PC-9 (cell line): Measurements from ENCODE around the gene LOXL1. TPM values are rescaled to one million over a fixed set of nuclear protein-coding genes. Genes with fewer than 3 reads are reported as not detected.

Source experiments
- BruUV-seq: library from RNA; stranded (reverse); fragments of 400-500 nt; replicated peaks from 2 replicates; lab custom pipeline; 2021; lab: Mats Ljungman, UMichigan
- CTCF ChIA-PET: fragments of 300-600 bp; sonication (Branson Sonifier 250); formaldehyde crosslinking; loops from one replicate; lab custom pipeline; 2022; ENCODE audit warnings: antibody characterized with exemption; lab: Charles Lee
- POLR2A ChIA-PET: fragments of 300-600 bp; sonication (Branson Sonifier 250); formaldehyde crosslinking; loops from one replicate; lab custom pipeline; 2022; ENCODE audit warnings: antibody characterized with exemption; ENCODE audit not compliant: unreplicated experiment; lab: Charles Lee
- DNase-seq, 2 experiments: peaks; one replicate each; pipeline versions ENCODE4 v3.0.0 to v3.0.0-alpha.2; 2015 to 2022; ENCODE audit warnings: mixed read lengths in 1 of 2
- H2AFZ ChIP-seq: fragments of 200-600 bp; sonication (generic); 2 replicates; pipeline ENCODE4 v1.8.1; 2017; ENCODE audit warnings: antibody characterized with exemption
- H3F3A ChIP-seq: fragments of 200-600 bp; sonication (generic); 2 replicates; pipeline ENCODE4 v1.8.1; 2017; ENCODE audit warnings: antibody characterized with exemption, mild to moderate bottlenecking, low read depth; ENCODE audit not compliant: insufficient read depth
- H3K27ac ChIP-seq: fragments of 200-600 bp; sonication (generic); 2 replicates; pipeline ENCODE4 v1.6.1; 2016; ENCODE audit warnings: mixed run types
- H3K27me3 ChIP-seq: fragments of 200-600 bp; sonication (generic); 2 replicates; pipeline ENCODE4 v1.6.1; 2016; ENCODE audit warnings: low read depth, mixed run types; ENCODE audit not compliant: insufficient read depth
- H3K36me3 ChIP-seq: fragments of 200-600 bp; sonication (generic); 2 replicates; pipeline ENCODE4 v1.6.1; 2016; ENCODE audit warnings: low read depth, mixed run types
- H3K4me1 ChIP-seq: fragments of 200-600 bp; sonication (generic); replicated peaks from 2 replicates; pipeline ENCODE4 v1.6.1; 2016; ENCODE audit warnings: mixed run types; ENCODE audit not compliant: insufficient read depth
- H3K4me2 ChIP-seq: fragments of 200-600 bp; sonication (generic); 2 replicates; pipeline ENCODE4 v1.6.1; 2017; ENCODE audit warnings: mixed run types
- H3K4me3 ChIP-seq: fragments of 200-600 bp; sonication (generic); 2 replicates; pipeline ENCODE4 v1.6.1; 2016; ENCODE audit warnings: mixed run types
- H3K79me2 ChIP-seq: fragments of 200-600 bp; sonication (generic); 2 replicates; pipeline ENCODE4 v1.6.1; 2017; ENCODE audit warnings: low read depth, mixed run types
- H3K9me2 ChIP-seq: fragments of 200-600 bp; sonication (generic); 2 replicates; pipeline ENCODE4 v1.8.1; 2017; ENCODE audit warnings: mild to moderate bottlenecking; ENCODE audit not compliant: insufficient read depth
- H3K9me3 ChIP-seq: fragments of 200-600 bp; sonication (generic); 2 replicates; pipeline ENCODE4 v1.8.1; 2016; ENCODE audit warnings: low read depth; ENCODE audit not compliant: insufficient read depth
- H4K20me1 ChIP-seq: fragments of 200-600 bp; sonication (generic); 2 replicates; pipeline ENCODE4 v1.8.1; 2017; ENCODE audit not compliant: insufficient read depth
- CTCF ChIP-seq: fragments of 200-600 bp; sonication (generic); conservative IDR thresholded peaks from 2 replicates; pipeline ENCODE4 v1.6.1; 2017; ENCODE audit warnings: mixed run types, antibody characterized with exemption, mild to moderate bottlenecking, moderate library complexity
- EZH2 ChIP-seq: fragments of 200-600 bp; sonication (generic); IDR thresholded peaks from 2 replicates; pipeline ENCODE4 v1.8.0; 2017; ENCODE audit warnings: antibody characterized with exemption, low read depth
- intact Hi-C: fragments of 100-400 bp; cut with micrococcal nuclease; formaldehyde crosslinking; loops from one replicate; pipeline ENCODE4 v1.10.0; 2022; ENCODE audit not compliant: unreplicated experiment
- total RNA-seq: library from RNA; stranded (reverse); gene quantifications from 2 replicates; pipeline ENCODE4 v1.2.3, GENCODE V29; 2021

Gene LOXL1
- total RNA-seq, 1 experiment from 2014 or later = 50.7 TPM

DNA sequence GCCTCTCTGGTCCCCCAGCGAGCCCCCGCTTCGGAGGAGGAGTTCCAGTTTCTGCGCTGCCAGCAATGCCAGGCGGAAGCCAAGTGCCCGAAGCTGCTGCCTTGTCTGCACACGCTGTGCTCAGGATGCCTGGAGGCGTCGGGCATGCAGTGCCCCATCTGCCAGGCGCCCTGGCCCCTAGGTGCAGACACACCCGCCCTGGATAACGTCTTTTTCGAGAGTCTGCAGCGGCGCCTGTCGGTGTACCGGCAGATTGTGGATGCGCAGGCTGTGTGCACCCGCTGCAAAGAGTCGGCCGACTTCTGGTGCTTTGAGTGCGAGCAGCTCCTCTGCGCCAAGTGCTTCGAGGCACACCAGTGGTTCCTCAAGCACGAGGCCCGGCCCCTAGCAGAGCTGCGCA is 71.7 kb downstream of the LOXL1 start:
- BruUV-seq = no TSS peak
- no peak for DNase-seq
- intact Hi-C loops = no loop called here
- H3K27ac ChIP-seq = no peak overlapping the region
- no peak for TF ChIP-seq CTCF
- TF ChIP-seq EZH2 = no peak
- peaks cover 21% of the 10 kb centered on the region for H3K4me1 ChIP-seq
- no peaks in the 10 kb centered on the region for H3K9me3 ChIP-seq
- H3K9me2 ChIP-seq = no peaks in the 10 kb centered on the region
- 0 out of 2 replicates have a peak, but pooled peaks cover under 1% of the 10 kb centered on the region for H3K36me3 ChIP-seq
- CTCF ChIA-PET = no interaction called here
- peaks cover 34% of the 10 kb centered on the region for H3K79me2 ChIP-seq
- H3F3A ChIP-seq = peaks cover 7% of the 10 kb centered on the region
- no peak overlapping the region for H3K4me3 ChIP-seq
- no peaks in the 10 kb centered on the region for H3K27me3 ChIP-seq
- H3K4me2 ChIP-seq = no peak overlapping the region
- H2AFZ ChIP-seq = no peak overlapping the region
- no peaks in the 10 kb centered on the region for H4K20me1 ChIP-seq
- POLR2A ChIA-PET = no interaction called here

Other genes starting within 250 kb of the LOXL1 start
- gene CD276, start 242.1 kb upstream of the LOXL1 start, total RNA-seq = 82.6 and 91.1 TPM in 2 replicates
- gene INSYN1, start 173.1 kb upstream of the LOXL1 start, total RNA-seq = not detected in 2 replicates
- not detected in 2 replicates for gene TBC1D21, start 52.9 kb upstream of the LOXL1 start, total RNA-seq
- 6.0 and 6.1 TPM in 2 replicates for gene STOML1, start 65.8 kb downstream of the LOXL1 start, total RNA-seq
- gene PML, start 68.3 kb downstream of the LOXL1 start, total RNA-seq = 67.2 and 81.8 TPM in 2 replicates
- gene GOLGA6A, start 156.1 kb downstream of the LOXL1 start, total RNA-seq = 1.2 TPM in 1 of 2 replicates, not detected in the other
- gene ISLR2, start 204.1 kb downstream of the LOXL1 start, total RNA-seq = 0.15 and 0.25 TPM in 2 replicates
- not detected in 2 replicates for gene ISLR, start 247.2 kb downstream of the LOXL1 start, total RNA-seq